Measurements from ENCODE around the gene CCDC13. TPM values are rescaled to one million over a fixed set of nuclear protein-coding genes. Genes with fewer than 3 reads are reported as not detected.

The CCDC13 gene
- total and polyA plus RNA-seq, 2 of the 13 experiments (the other 11 are each of a cell fraction or from before 2014, with no cell fraction given), result 0.22 to 0.51 TPM

DNA sequence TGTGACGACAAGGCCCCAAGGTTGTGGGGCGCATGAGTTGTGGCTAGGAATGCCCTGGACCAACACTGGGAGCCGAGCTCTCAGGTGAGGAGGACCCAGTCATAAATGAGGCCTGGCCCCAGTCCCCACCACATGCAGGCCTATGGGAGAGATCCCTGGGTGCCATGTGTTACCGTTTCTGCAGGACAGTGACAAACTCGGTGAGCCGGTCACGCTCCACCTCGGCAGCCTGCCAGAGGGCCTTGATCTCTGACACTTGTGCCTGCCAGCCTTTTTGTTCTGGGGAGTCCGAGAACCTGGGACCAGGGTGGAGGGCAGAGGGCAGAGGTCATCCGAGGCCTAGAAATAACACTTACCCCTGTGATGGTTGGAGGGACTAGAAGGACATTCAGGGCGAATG, 42.8 kb downstream of the CCDC13 start (continued):
- TF ChIP-seq ZNF644 (CRISPR knock-in tag; IDR thresholded peaks at IDR 0.05; ENCODE audit: low read depth), result 0 out of 2 replicates have a peak, but pooled peaks have one; percentile 29
- no peak for TF ChIP-seq ATF2 (CRISPR knock-in tag; IDR thresholded peaks at IDR 0.05)
- TF ChIP-seq HNF1A (IDR thresholded peaks at IDR 0.05; ENCODE audit: low read depth), result no peak
- TF ChIP-seq HNF1A (CRISPR knock-in tag; IDR thresholded peaks at IDR 0.05; ENCODE audit: borderline replicate concordance), result no peak
- no peak for TF ChIP-seq ATF4 (CRISPR knock-in tag; IDR thresholded peaks at IDR 0.05)
- 0 out of 2 replicates have a peak, but pooled peaks have one; percentile 18 for TF ChIP-seq PHF21A (CRISPR knock-in tag; IDR thresholded peaks at IDR 0.05)
- TF ChIP-seq TOPORS (CRISPR knock-in tag; IDR thresholded peaks at IDR 0.05), result no peak
- TF ChIP-seq, protein P1, sequence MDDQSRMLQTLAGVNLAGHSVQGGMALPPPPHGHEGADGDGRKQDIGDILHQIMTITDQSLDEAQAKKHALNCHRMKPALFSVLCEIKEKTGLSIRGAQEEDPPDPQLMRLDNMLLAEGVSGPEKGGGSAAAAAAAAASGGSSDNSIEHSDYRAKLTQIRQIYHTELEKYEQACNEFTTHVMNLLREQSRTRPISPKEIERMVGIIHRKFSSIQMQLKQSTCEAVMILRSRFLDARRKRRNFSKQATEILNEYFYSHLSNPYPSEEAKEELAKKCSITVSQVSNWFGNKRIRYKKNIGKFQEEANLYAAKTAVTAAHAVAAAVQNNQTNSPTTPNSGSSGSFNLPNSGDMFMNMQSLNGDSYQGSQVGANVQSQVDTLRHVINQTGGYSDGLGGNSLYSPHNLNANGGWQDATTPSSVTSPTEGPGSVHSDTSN (CRISPR knock-in tag; IDR thresholded peaks at IDR 0.05; ENCODE audit: borderline replicate concordance), result no peak
- TF ChIP-seq SNAPC2 (CRISPR knock-in tag; IDR thresholded peaks at IDR 0.05), result no peak
- TF ChIP-seq ZBED4 (CRISPR knock-in tag; IDR thresholded peaks at IDR 0.05; ENCODE audit: borderline replicate concordance), result no peak
- no peak for TF ChIP-seq ZNF282 (IDR thresholded peaks at IDR 0.05; ENCODE audit: partially characterized antibody)
- no peak for TF ChIP-seq DNMT1 (CRISPR knock-in tag; IDR thresholded peaks at IDR 0.05)

Measured in HepG2 (cell line).